SK-N-SH (cell line): ENCODE measurements around the gene THADA. TPM values are rescaled to one million over a fixed set of nuclear protein-coding genes. Genes with fewer than 3 reads are reported as not detected.

ENCODE experiments used
- CTCF ChIA-PET: fragments of 300-600, 350-600 bp; formaldehyde crosslinking; extraction: SDS; loops from one replicate; lab custom pipeline; 2021; lab: Yijun Ruan, JAX
- POLR2A ChIA-PET: fragments of 350-600 bp; sonication (Branson Sonifier 250); formaldehyde crosslinking; extraction: SDS; loops from one replicate; lab custom pipeline; 2020; ENCODE audit warnings: antibody characterized with exemption, inconsistent platforms; lab: Yijun Ruan, JAX
- DNase-seq: peaks from one replicate; pipeline ENCODE4 v3.0.0; 2012
- H2AFZ ChIP-seq: fragments of 200-600 bp; sonication (generic); 2 replicates; pipeline ENCODE4 v1.8.1; 2016; ENCODE audit warnings: antibody characterized with exemption, mild to moderate bottlenecking, low read depth
- H3F3A ChIP-seq: fragments of 200-600 bp; sonication (generic); replicated peaks from 2 replicates; pipeline ENCODE3; 2016; ENCODE audit warnings: antibody characterized with exemption, mild to moderate bottlenecking; ENCODE audit not compliant: insufficient read depth
- H3K27ac ChIP-seq, 2 experiments: fragments of 200-500 bp in 1 of 2; fragments of 200-600 bp in 1 of 2; sonication (Bioruptor generic) in 1 of 2; sonication (generic), shearing (Covaris generic) in 1 of 2; 2 replicates each; pipeline versions ENCODE4 v1.5.1 to v1.6.1; 2014 to 2016; ENCODE audit warnings: low read depth in 2 of 2, inconsistent platforms in 1 of 2, low read length in 1 of 2, mild to moderate bottlenecking in 1 of 2, mixed read lengths in 1 of 2
- H3K27me3 ChIP-seq: fragments of 200-600 bp; sonication (generic), shearing (Covaris generic); 2 replicates; pipeline ENCODE4 v1.6.1; 2016; ENCODE audit warnings: mixed run types; ENCODE audit not compliant: insufficient read depth
- H3K36me3 ChIP-seq, 2 experiments: fragments of 200-500 bp in 1 of 2; fragments of 200-600 bp in 1 of 2; sonication (Bioruptor generic) in 1 of 2; sonication (generic) in 1 of 2; replicated peaks in 1 of 2; 2 replicates each; pipeline versions ENCODE3 to v1.5.1; 2014 to 2016; ENCODE audit warnings: low read length in 1 of 2, mild to moderate bottlenecking in 1 of 2; ENCODE audit not compliant: insufficient read depth in 2 of 2, control insufficient read depth in 1 of 2
- H3K4me1 ChIP-seq, 2 experiments: fragments of 200-500 bp in 1 of 2; fragments of 200-600 bp in 1 of 2; sonication (Bioruptor generic) in 1 of 2; sonication (generic), shearing (Covaris generic) in 1 of 2; 2 replicates each; pipeline versions ENCODE4 v1.5.1 to v1.6.1; 2014 to 2016; ENCODE audit warnings: low read depth in 1 of 2, low read length in 1 of 2, mixed run types in 1 of 2; ENCODE audit not compliant: insufficient read depth in 2 of 2, control insufficient read depth in 1 of 2
- H3K4me2 ChIP-seq: fragments of 200-600 bp; sonication (generic), shearing (Covaris generic); 2 replicates; pipeline ENCODE4 v1.6.1; 2017; ENCODE audit warnings: mixed run types
- H3K4me3 ChIP-seq, 2 experiments: fragments of 200-500 bp in 1 of 2; fragments of 200-600 bp in 1 of 2; sonication (Bioruptor generic) in 1 of 2; sonication (generic), shearing (Covaris generic) in 1 of 2; 2 replicates each; pipeline versions ENCODE4 v1.5.1 to v1.8.1; 2014 to 2016; ENCODE audit warnings: low read depth in 2 of 2, inconsistent platforms in 1 of 2, low read length in 1 of 2, mild to moderate bottlenecking in 1 of 2, mixed read lengths in 1 of 2, moderate library complexity in 1 of 2
- H3K79me2 ChIP-seq: fragments of 200-600 bp; sonication (generic); 2 replicates; pipeline ENCODE4 v1.8.1; 2017; ENCODE audit warnings: mild to moderate bottlenecking; ENCODE audit not compliant: insufficient read depth
- H3K9ac ChIP-seq: fragments of 200-600 bp; sonication (generic); 2 replicates; pipeline ENCODE4 v1.6.1; 2017; ENCODE audit warnings: mixed run types
- H3K9me2 ChIP-seq: fragments of 200-600 bp; sonication (generic); 2 replicates; pipeline ENCODE4 v1.6.1; 2017; ENCODE audit warnings: mixed run types
- H3K9me3 ChIP-seq: fragments of 200-600 bp; sonication (generic); 2 replicates; pipeline ENCODE4 v1.6.1; 2017; ENCODE audit warnings: mixed run types, mild to moderate bottlenecking, moderate library complexity
- H4K20me1 ChIP-seq: fragments of 200-600 bp; sonication (generic); 2 replicates; pipeline ENCODE4 v1.6.1; 2017; ENCODE audit warnings: mild to moderate bottlenecking, mixed run types; ENCODE audit not compliant: insufficient read depth
- CHD2 ChIP-seq: fragments of 150-350 bp; IDR thresholded peaks from 2 replicates; pipeline ENCODE4 v1.6.1; 2018; ENCODE audit warnings: low read length; ENCODE audit not compliant: partially characterized antibody
- ELF1 ChIP-seq: IDR thresholded peaks from 2 replicates; pipeline ENCODE4 v1.4.0; 2012
- EZH2phosphoT487 ChIP-seq: fragments of 200-600 bp; sonication (generic); IDR thresholded peaks from 2 replicates; pipeline ENCODE4 v1.6.1; 2017; ENCODE audit warnings: low read depth, mixed run types, mild to moderate bottlenecking, antibody characterized with exemption, moderate library complexity, borderline replicate concordance
- FOXJ3 ChIP-seq: sonication (generic); formaldehyde crosslinking; IDR thresholded peaks from 2 replicates; pipeline ENCODE4 v1.5.1; 2020; ENCODE audit warnings: mild to moderate bottlenecking, missing genetic modification reagents
- FOXM1 ChIP-seq: IDR thresholded peaks from 2 replicates; pipeline ENCODE4 v1.4.0; 2012; ENCODE audit warnings: low read depth, mild to moderate bottlenecking
- GABPA ChIP-seq: IDR thresholded peaks from 2 replicates; pipeline ENCODE4 v1.4.0; 2012; ENCODE audit warnings: low read depth, mild to moderate bottlenecking
- MEF2A ChIP-seq: IDR thresholded peaks from 2 replicates; pipeline ENCODE4 v1.4.0; 2012; ENCODE audit warnings: low read depth, borderline replicate concordance
- NRF1 ChIP-seq: IDR thresholded peaks from 2 replicates; pipeline ENCODE4 v1.6.1; 2012; ENCODE audit warnings: low read depth, mild to moderate bottlenecking, low read length
- PBX3 ChIP-seq: IDR thresholded peaks from 2 replicates; pipeline ENCODE4; 2012
- RAD21 ChIP-seq: IDR thresholded peaks from 2 replicates; pipeline ENCODE4 v1.6.1; 2012; ENCODE audit warnings: mild to moderate bottlenecking, low read length
- RCOR1 ChIP-seq: fragments of 150-350 bp; IDR thresholded peaks from 2 replicates; pipeline ENCODE4 v1.6.1; 2017; ENCODE audit warnings: antibody characterized with exemption, low read length
- RFX5 ChIP-seq: IDR thresholded peaks from 2 replicates; pipeline ENCODE4 v1.6.1; 2012; ENCODE audit warnings: mild to moderate bottlenecking, improper control_type of control experiment, low read length
- RXRA ChIP-seq: IDR thresholded peaks from 2 replicates; pipeline ENCODE4 v1.4.0; 2012; ENCODE audit warnings: low read depth, mild to moderate bottlenecking, borderline replicate concordance
- SMC3 ChIP-seq: IDR thresholded peaks from 2 replicates; pipeline ENCODE4 v1.6.1; 2012; ENCODE audit warnings: low read depth, low read length, improper control_type of control experiment
- TAF1 ChIP-seq: IDR thresholded peaks from 2 replicates; pipeline ENCODE4 v1.6.1; 2012; ENCODE audit warnings: low read depth, mild to moderate bottlenecking, low read length, moderate library complexity, borderline replicate concordance
- USF1 ChIP-seq: IDR thresholded peaks from 2 replicates; pipeline ENCODE4 v1.4.0; 2012; ENCODE audit warnings: low read depth, borderline replicate concordance
- WGBS: methylation state at CpG from one replicate; pipeline ENCODE4 v1.1.6; 2017; ENCODE audit warnings: low lambda C conversion rate; 5-methylcytosine and 5-hydroxymethylcytosine counted together
- polyA plus RNA-seq, 3 experiments: library from polyadenylated mRNA; depleted of rRNA; stranded (reverse); fragments of >200 nt; gene quantifications; 2 replicates each; pipeline ENCODE4 v1.2.3, GENCODE V29; 2012
- TF ChIP-seq, protein P1 (sequence below): fragments of 150-350 bp; IDR thresholded peaks from 2 replicates; pipeline ENCODE4 v1.6.1; 2017; ENCODE audit warnings: antibody characterized with exemption, low read length, low read depth, borderline replicate concordance

Gene THADA
- polyA plus RNA-seq, 1 of the 3 experiments (the other 2 are of a cell fraction) = 25.6 TPM

DNA sequence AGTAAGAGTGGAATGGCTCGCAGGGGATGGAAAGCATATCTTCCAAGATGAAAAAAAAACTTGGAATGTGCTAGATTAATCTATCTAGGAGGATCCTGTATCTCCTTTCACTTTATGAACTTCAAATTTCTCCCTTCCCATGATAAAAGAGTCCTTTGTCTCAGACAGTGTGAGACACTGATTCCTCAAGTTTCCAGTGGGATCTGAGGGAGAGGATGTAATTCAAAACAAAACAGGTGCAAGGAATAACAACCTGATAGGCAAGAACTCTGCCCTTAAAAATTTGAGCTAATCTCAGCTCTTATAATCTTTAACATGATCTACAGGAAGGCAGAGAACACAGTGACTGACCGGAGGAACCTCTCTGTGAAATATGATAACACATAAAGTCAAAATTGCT lies 207.5 kb downstream of the THADA start:
- Histone ChIP-seq H3K9ac (no peak overlapping the region), H2AFZ (no peak overlapping the region), H3K27ac (peak overlapping the region in 1 of 2 experiments; percentile 23; a peak in 1 of 4 replicates), H3K4me3 (no peak overlapping the region), H3K36me3 (no peaks in the 10 kb centered on the region), H4K20me1 (no peaks in the 10 kb centered on the region), H3K9me3 (no peaks in the 10 kb centered on the region), H3K27me3 (no peaks in the 10 kb centered on the region), H3K9me2 (no peaks in the 10 kb centered on the region), H3K79me2 (no peaks in the 10 kb centered on the region), H3K4me2 (no peak overlapping the region), H3F3A (peaks cover 17% of the 10 kb centered on the region), H3K4me1 (peaks cover 11 to 23% of the 10 kb centered on the region in 2 experiments; a peak in 3 of 4 replicates)
- CTCF ChIA-PET = interaction anchor here (1.2 to 1.5 kb wide), 3 partner anchors 11 to 137 kb away, joined by 3 to 4 read pairs (median 3); no protein-coding TSS in a partner anchor
- no peak for DNase-seq
- TF ChIP-seq RCOR1 (no peak), USF1 (no peak), RXRA (no peak), TAF1 (no peak), RFX5 (no peak), ELF1 (no peak), CHD2 (no peak), FOXM1 (no peak), GABPA (no peak), MEF2A (no peak), NRF1 (no peak), EZH2phosphoT487 (no peak), FOXJ3 (CRISPR knock-in tag) (no peak), SMC3 (no peak), RAD21 (no peak), PBX3 (no peak)
- TF ChIP-seq, protein P1, sequence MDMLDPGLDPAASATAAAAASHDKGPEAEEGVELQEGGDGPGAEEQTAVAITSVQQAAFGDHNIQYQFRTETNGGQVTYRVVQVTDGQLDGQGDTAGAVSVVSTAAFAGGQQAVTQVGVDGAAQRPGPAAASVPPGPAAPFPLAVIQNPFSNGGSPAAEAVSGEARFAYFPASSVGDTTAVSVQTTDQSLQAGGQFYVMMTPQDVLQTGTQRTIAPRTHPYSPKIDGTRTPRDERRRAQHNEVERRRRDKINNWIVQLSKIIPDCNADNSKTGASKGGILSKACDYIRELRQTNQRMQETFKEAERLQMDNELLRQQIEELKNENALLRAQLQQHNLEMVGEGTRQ = no peak
- 91% methylated on average over 2 of the region's 2 CpGs for WGBS
- POLR2A ChIA-PET = interaction anchor here (0.9 kb wide), 1 partner anchor 137 kb away, joined by 3 read pairs; no protein-coding TSS in a partner anchor
